ENCODE data around the gene MAP3K9.

- no peak for TF ChIP-seq CTCF (IDR thresholded peaks at IDR 0.05)
- TF ChIP-seq POLR2A (IDR thresholded peaks at IDR 0.05) = no peak
Observed at GRCh38 chr14:70683983-70684382, 125.3 kb downstream of the MAP3K9 start.

All from lower leg skin (tissue), 3 donors.